Stimulated activated naive B cell treated with anti-CD40 and anti-IgM and Interleukin-4, amounts not matched to agents 10 μg/mL and 1 μg/mL and 100 μg/mL, for 72 hours (primary cell): ENCODE results near the gene FADS6.
A peak's percentile ranks its signal among the peaks of the same experiment; 100 is the strongest.

Source experiments
- ATAC-seq, 2 donors: fragments of 150-1000 bp; cut with Tn5 transposase; replicated peaks; 2 replicates each; pipeline ENCODE4 v1.10.0; 2021; ENCODE audit warnings: moderate library complexity in 1 of 2
- DNase-seq: peaks from one replicate; pipeline ENCODE4 v3.0.0; 2021
- H3K27ac Mint-ChIP-seq: one replicate; pipeline ENCODE4 v1.8.0; 2022; ENCODE audit warnings: mild to moderate bottlenecking, mixed read lengths
- H3K27me3 Mint-ChIP-seq, 2 donors: one replicate each; pipeline ENCODE4 v1.8.0; 2022; ENCODE audit warnings: mixed read lengths in 2 of 2
- H3K36me3 Mint-ChIP-seq, 2 donors: one replicate each; pipeline ENCODE4 v1.8.0; 2022; ENCODE audit warnings: mixed read lengths in 2 of 2, mild to moderate bottlenecking in 1 of 2
- H3K4me1 Mint-ChIP-seq, 2 donors: one replicate each; pipeline ENCODE4 v1.8.0; 2022; ENCODE audit warnings: mixed read lengths in 2 of 2, mild to moderate bottlenecking in 1 of 2
- H3K4me3 Mint-ChIP-seq, 2 donors: one replicate each; pipeline ENCODE4 v1.8.0; 2022; ENCODE audit warnings: mild to moderate bottlenecking in 2 of 2, mixed read lengths in 2 of 2, moderate library complexity in 1 of 2
- H3K9me3 Mint-ChIP-seq, 2 donors: one replicate each; pipeline ENCODE4 v1.8.0; 2022; ENCODE audit warnings: mixed read lengths in 2 of 2, mild to moderate bottlenecking in 1 of 2

Gene FADS6

DNA sequence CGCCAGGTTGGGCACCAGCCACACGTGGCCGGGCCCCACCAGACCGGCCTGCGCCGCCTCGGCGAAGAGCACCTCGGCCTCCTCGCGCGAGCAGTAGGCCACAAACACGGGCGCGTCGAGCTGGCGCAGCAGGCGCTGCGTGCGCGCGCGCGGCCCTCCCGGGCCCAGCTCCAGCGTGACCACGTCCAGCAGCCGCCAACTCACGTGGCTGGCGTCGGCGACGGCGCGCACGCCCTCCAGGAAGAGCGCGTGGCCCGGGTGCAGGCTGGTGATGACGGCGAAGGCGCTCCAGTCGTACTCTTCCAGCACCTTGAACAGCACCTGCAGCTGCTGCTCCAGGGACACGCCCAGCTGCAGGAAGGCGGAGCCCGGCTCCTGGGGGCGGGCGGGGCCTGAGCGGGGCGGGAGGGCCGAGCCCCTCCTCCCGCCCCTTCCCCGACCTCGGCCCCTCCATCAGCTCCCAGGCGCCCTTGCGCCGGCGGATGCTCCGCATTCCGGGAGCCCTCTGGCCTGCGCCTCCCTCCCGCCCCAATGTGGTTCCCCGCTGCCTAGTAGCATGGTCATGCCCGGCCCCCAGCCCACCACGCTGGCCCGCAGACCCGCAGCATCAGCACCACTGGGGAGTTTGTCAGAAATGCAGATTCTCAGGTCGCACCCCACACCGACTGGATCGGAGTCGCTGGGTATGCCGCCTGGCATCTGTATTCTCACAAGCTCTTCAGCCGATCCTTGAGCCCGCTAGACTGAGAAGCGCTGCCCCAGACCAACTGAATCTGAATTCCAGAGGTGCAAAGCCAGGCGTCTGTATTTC, 41.0 kb downstream of the FADS6 start:
- peaks cover 0 to 4% of the 10 kb centered on the region in 2 donors for H3K36me3 Mint-ChIP-seq
- no peaks in the 10 kb centered on the region for H3K9me3 Mint-ChIP-seq
- H3K27me3 Mint-ChIP-seq, result peaks cover 79 to 86% of the 10 kb centered on the region in 2 donors
- H3K27ac Mint-ChIP-seq, result no peak overlapping the region
- peak overlapping the region; percentile 64 to 71 for H3K4me3 Mint-ChIP-seq
- peaks cover 4 to 13% of the 10 kb centered on the region in 2 donors for H3K4me1 Mint-ChIP-seq
- ATAC-seq, result peak; percentile 60 to 75
- DNase-seq, result no peak

DNA sequence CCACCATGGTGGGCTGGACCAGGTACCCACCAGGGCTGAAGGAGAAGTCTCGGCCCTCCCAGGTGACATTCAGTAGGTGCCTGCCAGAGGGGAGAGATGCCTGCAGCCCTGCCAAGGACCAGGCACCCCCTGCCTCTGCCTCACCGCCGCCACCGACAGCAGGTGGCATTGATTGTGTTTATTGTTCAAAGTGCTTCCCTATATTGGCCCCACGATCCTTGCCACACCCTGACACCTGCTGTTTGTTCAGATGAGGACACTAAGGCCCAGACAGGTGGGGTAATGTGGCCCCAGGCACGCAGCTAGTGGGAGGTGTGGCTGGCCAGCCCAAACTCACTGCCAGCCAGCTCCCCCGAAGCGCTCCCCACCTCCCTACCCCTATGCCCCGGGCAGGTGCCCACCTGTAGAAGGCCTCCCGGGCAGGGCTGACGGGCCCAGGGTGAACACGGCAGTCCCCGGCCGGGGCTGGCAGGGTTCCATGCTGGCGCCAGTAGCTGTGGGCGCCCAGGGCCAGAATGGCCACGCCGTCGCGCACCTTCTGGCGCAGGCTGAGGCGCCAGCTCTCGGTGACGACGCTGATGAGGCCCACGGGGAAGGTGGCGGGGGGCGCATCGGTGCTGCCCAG, 41.7 kb downstream of the FADS6 start:
- Mint-ChIP-seq H3K9me3 (no peaks in the 10 kb centered on the region), H3K4me3 (no peak overlapping the region), H3K36me3 (peaks cover 0 to 4% of the 10 kb centered on the region in 2 donors), H3K4me1 (peaks cover 4 to 8% of the 10 kb centered on the region in 2 donors), H3K27ac (no peak overlapping the region), H3K27me3 (peaks cover 73 to 79% of the 10 kb centered on the region in 2 donors)
- no peak for DNase-seq
- ATAC-seq, result no peak

DNA sequence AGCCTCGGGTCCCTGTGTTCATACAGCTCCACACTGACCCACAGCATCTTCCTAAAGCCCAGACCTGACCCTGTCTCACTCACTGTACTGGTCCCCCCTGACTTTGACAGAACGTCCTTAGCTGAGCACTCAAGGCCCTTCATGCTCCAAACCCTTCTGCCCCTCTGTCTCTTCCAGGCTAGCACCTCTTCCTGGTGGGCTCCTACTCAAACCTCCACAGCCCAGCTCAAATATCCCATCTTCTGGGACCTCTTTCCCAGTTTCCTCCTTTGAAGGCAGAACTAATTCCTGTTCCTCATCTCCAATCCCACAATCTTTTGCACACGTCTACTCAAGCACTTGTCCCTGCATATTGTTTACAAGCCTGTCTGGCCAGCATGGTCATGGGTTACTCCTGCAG, 42.5 kb downstream of the FADS6 start:
- DNase-seq, result no peak
- H3K27me3 Mint-ChIP-seq, result peaks cover 72 to 79% of the 10 kb centered on the region in 2 donors
- no peaks in the 10 kb centered on the region for H3K9me3 Mint-ChIP-seq
- no peak overlapping the region for H3K27ac Mint-ChIP-seq
- H3K36me3 Mint-ChIP-seq, result peaks cover 2 to 9% of the 10 kb centered on the region in 2 donors
- H3K4me1 Mint-ChIP-seq, result peaks cover 4 to 8% of the 10 kb centered on the region in 2 donors
- H3K4me3 Mint-ChIP-seq, result no peak overlapping the region
- no peak for ATAC-seq

DNA sequence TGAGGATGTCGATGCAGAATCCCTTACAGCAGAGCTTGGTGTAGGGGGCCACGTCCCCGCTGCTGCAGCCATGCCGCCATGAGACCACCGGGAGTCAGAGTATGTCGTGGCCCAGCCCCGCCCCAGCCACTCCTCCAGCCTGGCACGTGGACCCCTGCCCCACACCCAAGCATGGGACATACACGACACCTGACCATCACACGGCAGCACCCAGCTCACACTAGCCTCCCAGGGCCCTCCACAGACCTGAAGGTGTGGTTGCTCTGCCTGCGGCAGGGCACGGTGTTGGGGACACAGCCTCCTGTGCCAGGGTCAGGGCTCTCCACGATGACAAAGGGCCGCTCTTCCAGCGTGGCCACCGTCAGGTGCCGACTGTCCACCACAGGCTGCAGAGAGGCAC, 43.1 kb downstream of the FADS6 start:
- DNase-seq, result no peak
- H3K4me3 Mint-ChIP-seq, result no peak overlapping the region
- peaks cover 72 to 79% of the 10 kb centered on the region in 2 donors for H3K27me3 Mint-ChIP-seq
- H3K4me1 Mint-ChIP-seq, result peaks cover 4 to 8% of the 10 kb centered on the region in 2 donors
- H3K27ac Mint-ChIP-seq, result no peak overlapping the region
- peaks cover 5 to 11% of the 10 kb centered on the region in 2 donors for H3K36me3 Mint-ChIP-seq
- no peak for ATAC-seq
- no peaks in the 10 kb centered on the region for H3K9me3 Mint-ChIP-seq

DNA sequence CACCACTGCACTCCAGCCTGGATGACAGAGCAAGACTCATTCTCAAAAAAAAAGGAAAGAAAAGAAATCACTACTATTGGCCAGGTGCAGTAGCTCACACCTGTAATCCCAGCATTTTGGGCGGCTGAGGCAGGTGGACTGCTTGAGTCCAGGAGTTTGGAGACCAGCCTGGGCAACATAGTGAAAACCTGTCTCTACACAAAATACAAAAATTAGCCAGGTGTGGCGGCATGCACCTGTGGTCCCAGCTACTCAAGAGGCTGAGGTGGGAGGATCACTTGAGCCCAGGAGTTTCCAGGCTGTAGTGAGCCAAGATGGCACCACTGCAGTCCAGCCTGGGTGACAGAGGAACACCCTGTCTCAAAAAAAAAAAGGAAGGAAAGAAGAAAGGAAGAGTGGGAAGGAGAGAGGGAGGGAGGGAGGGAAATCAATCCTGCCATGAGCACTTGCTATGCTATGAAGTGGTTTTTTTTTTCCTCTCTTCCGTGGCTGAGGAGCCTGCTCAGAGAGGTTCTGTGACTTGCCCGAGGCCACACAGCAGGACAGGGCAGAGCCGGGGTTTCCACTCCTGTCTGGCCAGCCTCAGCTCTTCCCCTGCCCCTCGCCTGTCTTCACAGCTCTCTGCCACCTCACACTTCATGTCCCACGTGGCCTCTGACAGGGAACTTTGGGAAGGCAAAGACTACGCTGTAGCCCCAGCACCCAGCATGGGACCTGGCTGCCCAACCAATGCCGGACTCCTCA, 44.6 kb downstream of the FADS6 start:
- Mint-ChIP-seq H3K27ac (no peak overlapping the region), H3K36me3 (peaks cover 11 to 16% of the 10 kb centered on the region in 2 donors), H3K27me3 (peaks cover 64 to 73% of the 10 kb centered on the region in 2 donors), H3K4me1 (peaks cover 4 to 8% of the 10 kb centered on the region in 2 donors), H3K9me3 (no peaks in the 10 kb centered on the region), H3K4me3 (no peak overlapping the region)
- ATAC-seq, result no peak
- no peak for DNase-seq

DNA sequence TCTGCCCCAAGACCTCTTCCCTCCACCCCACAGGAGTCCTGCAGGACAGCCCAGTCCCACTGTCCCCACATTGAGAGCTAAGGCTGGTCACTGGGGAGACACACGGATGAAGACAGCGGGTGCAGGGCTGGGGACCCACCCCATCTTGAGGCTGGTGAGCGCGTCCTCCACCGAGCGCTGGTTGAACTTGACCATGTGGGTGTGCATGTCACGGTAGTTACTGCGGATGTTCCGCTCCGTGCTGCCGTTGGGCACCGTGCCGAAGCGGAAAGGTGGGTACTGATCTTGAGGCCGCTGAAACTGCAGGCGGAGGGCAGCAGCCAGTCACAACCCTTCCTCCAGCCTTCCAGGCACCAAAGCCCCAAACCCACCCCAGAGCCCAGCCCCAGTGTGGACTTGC, 46.8 kb downstream of the FADS6 start:
- Mint-ChIP-seq H3K36me3 (peaks cover 11 to 21% of the 10 kb centered on the region in 2 donors), H3K27me3 (peaks cover 57 to 72% of the 10 kb centered on the region in 2 donors), H3K4me3 (no peak overlapping the region), H3K9me3 (no peaks in the 10 kb centered on the region), H3K27ac (no peak overlapping the region), H3K4me1 (peaks cover 4 to 5% of the 10 kb centered on the region in 2 donors)
- DNase-seq (no peak), ATAC-seq (no peak)

DNA sequence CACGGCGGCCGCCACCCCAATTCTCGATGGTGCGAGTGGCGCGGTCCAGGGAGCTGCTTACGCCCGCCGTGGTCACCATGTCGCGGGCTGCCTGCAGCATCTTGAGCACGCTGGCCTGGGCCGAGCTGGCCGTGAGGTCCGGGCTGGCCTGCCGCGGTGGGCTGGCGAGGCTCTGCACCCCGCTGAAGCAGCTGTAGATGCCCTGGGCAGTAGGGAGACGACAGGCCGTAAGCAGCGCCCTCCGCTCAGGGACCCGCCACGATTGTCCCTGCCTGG, 50.1 kb downstream of the FADS6 start:
- H3K9me3 Mint-ChIP-seq, result no peaks in the 10 kb centered on the region
- H3K27ac Mint-ChIP-seq, result no peak overlapping the region
- H3K4me1 Mint-ChIP-seq, result peaks cover 21 to 27% of the 10 kb centered on the region in 2 donors
- no peak for ATAC-seq
- DNase-seq, result no peak
- H3K4me3 Mint-ChIP-seq, result no peak overlapping the region
- peaks cover 21 to 29% of the 10 kb centered on the region in 2 donors for H3K36me3 Mint-ChIP-seq
- peaks cover 27 to 52% of the 10 kb centered on the region in 2 donors for H3K27me3 Mint-ChIP-seq

DNA sequence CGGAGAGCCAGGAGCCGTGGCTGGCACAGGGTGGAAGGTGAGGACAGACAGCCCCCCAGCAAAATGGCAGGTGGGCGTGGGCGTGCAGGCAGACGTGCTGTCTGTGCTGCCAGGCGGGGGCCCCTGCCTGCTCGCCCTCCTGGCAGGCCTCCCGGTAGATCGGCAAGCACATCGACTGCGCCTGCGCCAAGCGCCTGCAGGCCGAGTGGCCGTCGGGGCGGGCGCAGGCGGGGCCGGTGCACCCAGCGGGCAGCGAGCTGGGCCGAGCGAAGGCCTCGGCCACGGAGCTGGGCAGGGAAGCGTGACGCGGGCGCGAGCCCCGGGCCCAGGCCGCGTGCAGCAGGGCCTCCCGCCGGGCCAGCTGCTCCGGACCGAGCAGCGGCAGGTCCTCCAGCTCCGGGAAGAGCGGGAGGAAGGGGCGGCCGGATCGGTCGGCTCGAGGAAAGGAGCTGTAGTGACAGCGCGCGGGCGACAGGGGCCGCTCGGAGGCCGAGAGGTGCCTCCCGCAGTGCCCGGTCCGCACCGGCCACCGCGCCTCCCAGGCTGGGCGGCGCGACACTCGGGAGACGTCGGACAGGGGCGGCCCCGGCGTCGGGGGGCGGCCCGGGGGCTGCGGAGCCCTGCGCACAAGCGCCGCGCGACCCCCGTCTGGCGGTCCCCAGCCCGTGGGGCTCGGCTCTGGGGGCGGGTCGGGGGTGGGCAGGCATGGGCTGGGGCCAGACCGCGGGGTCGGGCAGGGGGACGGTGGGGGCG, 50.7 kb downstream of the FADS6 start:
- ATAC-seq (peak; percentile 50 to 62), DNase-seq (no peak)
- peaks cover 26 to 32% of the 10 kb centered on the region in 2 donors for H3K36me3 Mint-ChIP-seq
- peaks cover 25 to 48% of the 10 kb centered on the region in 2 donors for H3K27me3 Mint-ChIP-seq
- H3K27ac Mint-ChIP-seq, result no peak overlapping the region
- H3K9me3 Mint-ChIP-seq, result no peaks in the 10 kb centered on the region
- H3K4me3 Mint-ChIP-seq, result peak overlapping the region in 1 of 2 donors; percentile 11
- peaks cover 21 to 27% of the 10 kb centered on the region in 2 donors for H3K4me1 Mint-ChIP-seq

DNA sequence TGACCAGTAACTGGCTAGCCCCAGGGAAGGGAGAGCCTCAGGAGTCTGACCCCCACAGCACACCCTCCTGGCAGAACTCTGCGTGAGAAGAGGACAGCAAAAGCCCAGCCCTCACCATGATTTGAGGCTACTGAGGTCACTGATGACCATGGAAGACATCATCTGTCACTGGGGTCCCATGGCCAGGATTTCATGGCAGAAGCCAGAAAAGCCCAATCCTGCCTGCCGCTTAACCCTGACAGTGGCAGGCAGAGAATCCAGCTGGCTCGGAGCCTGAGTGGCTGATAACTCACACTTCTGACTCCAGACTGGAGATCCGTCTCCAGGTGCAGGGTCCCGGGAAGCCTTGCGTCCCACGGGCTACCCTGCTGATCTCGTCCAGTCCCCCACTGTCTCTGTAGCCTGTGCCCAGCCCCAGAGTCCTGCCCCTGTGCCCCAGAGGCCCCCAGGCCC, 51.3 kb downstream of the FADS6 start:
- DNase-seq (no peak), ATAC-seq (peak in 1 of 2 donors; percentile 4)
- Mint-ChIP-seq H3K27me3 (peaks cover 25 to 48% of the 10 kb centered on the region in 2 donors), H3K4me1 (peaks cover 21 to 27% of the 10 kb centered on the region in 2 donors), H3K27ac (no peak overlapping the region), H3K9me3 (no peaks in the 10 kb centered on the region), H3K36me3 (peaks cover 28 to 35% of the 10 kb centered on the region in 2 donors), H3K4me3 (peak overlapping the region in 1 of 2 donors; percentile 11)

DNA sequence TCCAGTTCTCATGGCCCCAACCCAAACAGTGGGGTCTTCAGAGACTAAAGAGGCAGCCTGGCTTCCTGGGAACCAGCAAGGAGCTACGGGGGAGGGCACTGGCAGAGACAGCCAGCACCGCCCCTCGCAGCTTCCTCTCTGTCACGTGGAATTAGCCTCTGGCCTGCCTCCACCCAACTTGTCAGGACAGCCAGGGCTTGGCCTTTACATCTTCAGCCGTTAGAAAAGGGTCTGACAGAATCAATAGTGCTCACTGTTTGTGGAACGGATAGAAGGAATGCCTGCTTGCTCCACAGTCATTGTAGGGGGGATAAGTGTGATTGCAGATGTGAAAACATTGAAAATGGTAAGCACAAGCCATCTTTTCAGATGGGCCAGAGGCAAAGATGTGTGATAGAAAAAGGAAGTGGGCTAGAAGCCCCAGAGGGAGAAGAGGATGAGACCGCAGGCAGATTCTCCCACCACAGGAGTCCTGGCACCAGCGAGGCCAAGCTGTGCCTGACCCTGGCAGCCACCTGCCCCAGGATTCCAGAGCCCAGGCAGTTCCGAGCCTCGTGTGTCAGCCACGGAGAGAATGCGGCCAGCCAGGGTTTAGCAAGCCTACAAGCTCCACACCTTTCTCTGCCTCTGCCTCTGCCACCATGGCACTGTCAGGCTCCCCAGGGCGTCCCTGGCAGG, 52.3 kb downstream of the FADS6 start:
- no peak for DNase-seq
- Mint-ChIP-seq H3K27me3 (peaks cover 19 to 42% of the 10 kb centered on the region in 2 donors), H3K4me1 (peaks cover 27% of the 10 kb centered on the region in 2 donors), H3K36me3 (peaks cover 38 to 43% of the 10 kb centered on the region in 2 donors), H3K9me3 (no peaks in the 10 kb centered on the region), H3K27ac (no peak overlapping the region), H3K4me3 (no peak overlapping the region)
- peak; percentile 56 to 61 for ATAC-seq

DNA sequence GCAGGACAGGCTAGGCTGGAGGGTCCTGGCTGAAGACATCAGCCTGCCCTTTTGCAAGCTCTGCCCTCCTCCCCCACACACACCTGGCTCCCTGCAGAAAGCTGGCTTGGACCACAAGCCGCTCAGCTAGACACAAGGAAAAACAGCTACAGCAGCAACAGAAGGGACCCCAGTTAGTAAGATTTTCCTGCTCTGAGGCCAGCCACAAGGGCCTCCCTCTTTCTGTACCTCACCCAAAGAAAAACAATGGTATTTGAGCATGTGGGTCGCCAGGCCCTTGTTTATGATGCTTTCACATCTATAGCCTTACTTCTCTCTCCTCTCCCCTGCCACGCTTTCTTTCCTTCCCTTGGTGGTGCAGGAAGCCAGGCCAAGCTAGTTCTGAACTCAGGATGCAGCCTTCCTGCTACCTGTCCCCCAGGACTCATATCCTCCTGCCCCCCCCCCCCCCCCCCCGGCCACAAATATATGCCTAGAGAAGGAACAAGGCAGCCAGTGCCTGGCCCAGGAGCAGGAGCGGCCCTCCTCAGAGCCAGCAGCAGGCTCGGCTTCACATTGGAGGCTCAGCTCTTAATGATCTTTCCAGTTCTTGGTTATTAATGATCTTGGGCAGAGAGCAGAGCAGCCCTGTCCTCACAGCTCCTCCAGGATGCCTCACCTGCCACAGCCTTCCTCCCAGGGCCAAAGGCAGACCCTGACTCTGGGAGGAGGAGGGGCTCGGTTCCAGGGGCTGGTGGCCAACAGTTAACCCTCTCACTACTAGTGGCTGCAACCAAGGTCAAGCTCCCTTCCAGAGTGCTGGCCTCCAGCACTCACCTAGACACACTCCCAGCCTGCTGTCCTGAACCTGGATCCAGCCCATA, 53.2 kb downstream of the FADS6 start:
- no peaks in the 10 kb centered on the region for H3K9me3 Mint-ChIP-seq
- peaks cover 27 to 33% of the 10 kb centered on the region in 2 donors for H3K4me1 Mint-ChIP-seq
- H3K27ac Mint-ChIP-seq, result no peak overlapping the region
- H3K36me3 Mint-ChIP-seq, result peaks cover 41 to 48% of the 10 kb centered on the region in 2 donors
- peaks cover 11 to 33% of the 10 kb centered on the region in 2 donors for H3K27me3 Mint-ChIP-seq
- no peak overlapping the region for H3K4me3 Mint-ChIP-seq
- ATAC-seq, result no peak
- no peak for DNase-seq

DNA sequence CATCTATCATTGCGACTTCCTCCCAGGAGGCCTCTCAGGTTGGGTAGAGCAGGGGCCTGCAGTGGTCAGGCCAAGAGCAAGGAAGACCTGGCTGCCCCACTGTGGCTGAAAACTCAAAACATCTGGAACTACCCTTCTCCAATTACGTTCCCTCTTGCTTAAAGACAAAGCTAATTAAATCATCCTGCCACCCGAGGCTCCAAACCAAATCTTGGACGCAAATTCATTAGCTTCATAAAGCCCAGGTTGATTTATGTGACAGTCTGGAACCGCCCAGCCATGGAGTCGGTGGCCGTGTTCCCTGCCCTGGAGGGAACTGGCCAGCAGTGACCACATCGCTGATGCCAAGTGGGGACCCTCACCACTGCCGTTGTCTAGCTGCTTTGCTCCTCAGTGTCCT, 55.2 kb downstream of the FADS6 start:
- Mint-ChIP-seq H3K9me3 (no peaks in the 10 kb centered on the region), H3K4me3 (no peak overlapping the region), H3K27me3 (peaks cover 0 to 19% of the 10 kb centered on the region in 2 donors), H3K27ac (no peak overlapping the region), H3K4me1 (peaks cover 42 to 44% of the 10 kb centered on the region in 2 donors), H3K36me3 (peaks cover 35 to 50% of the 10 kb centered on the region in 2 donors)
- ATAC-seq, result no peak
- no peak for DNase-seq
